GM21529 (cell line): ENCODE results near the gene STEAP2.

Experiments used
- ATAC-seq: cut with Tn5 transposase; IDR thresholded peaks from one replicate; pipeline ENCODE4 v1.9.1; 2021; ENCODE audit not compliant: unreplicated experiment

Gene STEAP2

GRCh38 chr7:90267263-90267858 lies 55.8 kb downstream of the STEAP2 start:
- ATAC-seq: no peak

- ATAC-seq: no peak
These were observed 57.6 kb downstream of the STEAP2 start for GRCh38 chr7:90269163-90269562.

- no peak for ATAC-seq
These were observed 59.1 kb downstream of the STEAP2 start for GRCh38 chr7:90270431-90271178.

GRCh38 chr7:90271753-90272152 lies 60.2 kb downstream of the STEAP2 start:
- ATAC-seq: no peak

- ATAC-seq: no peak
These were observed 60.7 kb downstream of the STEAP2 start for GRCh38 chr7:90272242-90272641.

GRCh38 chr7:90274161-90274560 lies 62.6 kb downstream of the STEAP2 start:
- no peak for ATAC-seq

- ATAC-seq: no peak
These were observed 64.6 kb downstream of the STEAP2 start for GRCh38 chr7:90276033-90276728.
